ENCODE data around the gene PSMD1.

GRCh38 chr2:231134910-231135655 lies 78.4 kb downstream of the PSMD1 start:
- TF ChIP-seq POLR2A (IDR thresholded peaks at IDR 0.05; ENCODE audit: extremely low read depth, insufficient read length) (no peak), MYC (IDR thresholded peaks at IDR 0.05; ENCODE audit: low read depth, low read length) (no peak)

Measured in NB4 (cell line).